HG02642 (cell line): ENCODE results near the gene KATNAL2.
A peak's percentile ranks its signal among the peaks of the same experiment; 100 is the strongest.

Experiments
- ATAC-seq: cut with Tn5 transposase; IDR thresholded peaks from one replicate; pipeline ENCODE4 v1.9.1; 2021; ENCODE audit warnings: mild to moderate bottlenecking; ENCODE audit not compliant: unreplicated experiment, poor library complexity

Gene KATNAL2, protein sequence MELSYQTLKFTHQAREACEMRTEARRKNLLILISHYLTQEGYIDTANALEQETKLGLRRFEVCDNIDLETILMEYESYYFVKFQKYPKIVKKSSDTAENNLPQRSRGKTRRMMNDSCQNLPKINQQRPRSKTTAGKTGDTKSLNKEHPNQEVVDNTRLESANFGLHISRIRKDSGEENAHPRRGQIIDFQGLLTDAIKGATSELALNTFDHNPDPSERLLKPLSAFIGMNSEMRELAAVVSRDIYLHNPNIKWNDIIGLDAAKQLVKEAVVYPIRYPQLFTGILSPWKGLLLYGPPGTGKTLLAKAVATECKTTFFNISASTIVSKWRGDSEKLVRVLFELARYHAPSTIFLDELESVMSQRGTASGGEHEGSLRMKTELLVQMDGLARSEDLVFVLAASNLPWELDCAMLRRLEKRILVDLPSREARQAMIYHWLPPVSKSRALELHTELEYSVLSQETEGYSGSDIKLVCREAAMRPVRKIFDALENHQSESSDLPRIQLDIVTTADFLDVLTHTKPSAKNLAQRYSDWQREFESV

DNA sequence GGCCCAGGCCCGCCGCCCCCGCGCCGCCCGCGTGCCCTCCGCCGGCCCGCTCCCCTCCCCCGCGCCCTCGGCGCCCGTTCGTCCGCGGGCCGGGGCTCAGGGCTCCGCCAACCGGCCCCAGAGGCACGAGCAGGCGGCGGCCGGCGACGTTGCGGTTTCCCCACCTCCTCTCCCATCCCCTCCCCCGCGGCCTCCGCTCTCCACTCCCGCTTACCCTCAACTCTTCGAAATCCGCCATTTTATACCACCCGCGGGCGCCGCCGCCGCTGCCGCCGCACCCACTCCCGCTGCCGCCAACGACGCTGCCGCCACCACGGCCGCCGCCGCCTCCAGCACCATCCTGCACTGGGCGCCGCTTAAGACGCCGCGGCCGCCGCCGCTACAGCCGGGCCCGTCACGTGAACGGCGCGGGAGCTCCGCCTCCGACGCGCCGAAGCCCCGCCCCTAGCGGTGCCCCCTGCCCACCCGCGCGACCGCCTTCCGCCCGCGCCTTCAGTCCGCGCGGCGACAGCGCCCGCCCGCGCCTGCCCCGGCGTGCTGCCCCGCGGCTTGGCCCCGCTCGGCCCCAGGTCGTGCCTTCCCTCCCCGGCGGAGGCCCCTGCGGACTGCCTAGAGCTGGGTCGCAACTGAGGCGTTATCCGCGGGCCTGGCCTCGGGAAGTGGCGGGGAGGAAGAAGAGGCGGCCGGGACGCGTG, at the start of gene KATNAL2, which contains the start of gene PIAS2:
Gene KATNAL2 (plus strand): TSS at position 495 of the 695 bp plus-strand sequence. CDS start 29,271 bp downstream, outside the sequence.
Gene PIAS2 (minus strand): TSS at position 400 of the 695 bp plus-strand sequence. CDS start 162 bp downstream, at position 238.
- ATAC-seq: peak; percentile 94

DNA sequence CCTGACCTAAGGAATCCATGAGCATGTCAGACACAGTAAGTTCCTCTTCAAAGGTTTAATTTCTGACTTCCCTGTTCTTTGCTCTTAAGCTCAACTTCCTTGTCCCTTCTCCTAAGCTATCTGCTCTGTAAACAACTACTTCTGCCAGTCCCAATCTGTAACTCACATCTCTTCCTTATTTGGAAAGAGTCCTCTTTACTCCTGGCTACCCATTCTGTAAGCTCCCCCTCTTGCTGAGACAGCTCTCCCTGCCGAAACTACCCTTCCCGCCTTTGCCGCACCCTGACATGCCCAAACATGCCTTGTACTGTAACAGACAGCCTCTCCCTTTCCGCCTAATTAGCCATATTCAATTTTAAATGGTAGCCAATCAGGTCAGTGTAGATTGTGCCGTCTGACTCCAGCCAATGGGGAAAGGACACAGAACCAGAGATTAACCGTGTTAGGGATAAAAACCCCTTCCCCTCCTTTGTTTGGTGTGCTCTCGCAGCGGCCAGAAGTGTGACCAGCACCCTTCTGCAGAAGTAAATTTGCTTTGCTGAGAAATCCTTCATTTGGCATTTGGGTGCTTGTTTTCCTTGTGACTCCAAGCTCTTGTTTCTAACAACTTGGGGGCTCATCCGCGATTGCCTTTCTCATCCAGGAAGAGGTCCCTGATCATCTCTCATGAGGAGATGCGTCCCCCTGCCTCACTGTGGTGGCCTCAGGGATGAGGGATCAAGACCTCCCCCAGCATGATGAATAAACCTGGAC, 49.1 kb upstream of the KATNAL2 start:
- ATAC-seq: no peak

DNA sequence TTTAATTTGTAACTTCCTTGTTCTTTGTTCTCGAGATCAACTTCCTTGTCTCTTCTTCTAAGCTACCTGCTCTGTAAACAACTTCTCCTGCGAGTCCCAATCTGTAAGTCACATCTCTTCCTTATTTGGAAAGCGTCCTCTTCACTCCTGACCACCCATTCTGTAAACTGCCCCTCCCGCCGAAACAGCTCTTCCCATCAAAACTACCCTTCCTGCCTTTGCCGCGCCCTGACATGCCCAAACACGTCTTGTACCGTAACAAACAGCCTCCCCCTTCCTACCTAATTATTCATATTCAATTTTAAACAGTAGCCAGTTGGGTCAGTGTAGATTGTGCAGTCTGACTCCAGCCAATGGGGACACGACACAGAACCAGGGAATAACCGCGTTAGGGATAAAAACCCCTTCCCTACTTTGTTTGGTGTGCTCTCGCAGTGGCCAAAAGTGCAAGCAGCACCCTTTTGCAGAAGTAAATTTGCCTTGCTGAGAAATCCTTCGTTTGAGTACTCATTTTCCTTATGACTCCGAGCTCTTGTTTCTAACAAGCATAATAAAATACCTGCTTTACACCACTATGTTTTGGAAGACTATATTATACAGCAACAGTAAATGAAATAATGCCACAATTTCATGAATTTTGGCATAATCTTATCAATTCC, 39.9 kb upstream of the KATNAL2 start:
- ATAC-seq: no peak

DNA sequence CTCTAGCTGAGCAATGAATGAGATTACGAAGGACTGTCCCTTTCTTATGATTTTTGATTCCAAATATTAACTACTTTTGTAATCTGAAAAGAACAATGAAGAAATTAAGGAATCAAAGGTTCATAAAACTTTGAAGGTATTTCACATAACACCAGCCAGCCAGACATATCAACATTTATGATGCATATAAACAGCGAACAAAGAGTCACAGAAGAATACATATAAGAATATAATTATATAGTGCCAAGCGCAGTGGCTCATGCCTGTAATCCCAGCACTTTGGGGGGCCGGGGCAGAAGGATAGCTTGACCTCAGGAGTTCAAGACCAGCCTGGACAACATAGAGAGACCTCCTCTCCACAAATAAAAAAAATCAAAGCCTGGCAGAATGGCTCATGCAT, 34.2 kb upstream of the KATNAL2 start:
- no peak for ATAC-seq

DNA sequence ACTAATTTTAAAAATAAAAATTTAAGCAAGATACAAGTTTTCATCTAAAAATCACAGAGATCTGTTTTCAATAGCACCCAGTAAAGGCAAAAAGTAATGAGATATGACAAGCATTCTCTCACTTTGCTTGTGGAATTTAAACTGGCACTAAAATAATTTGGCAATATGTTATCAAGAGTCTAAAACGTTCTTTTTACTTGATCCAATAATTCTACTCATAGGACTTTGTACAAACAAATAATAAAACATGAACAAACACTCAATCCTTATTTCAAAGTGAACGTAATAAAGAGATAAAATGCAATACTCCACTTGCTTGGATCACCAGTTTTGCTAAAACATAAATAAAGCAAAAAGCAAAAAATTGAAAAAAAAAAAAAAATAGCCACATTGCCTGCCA, 30.5 kb upstream of the KATNAL2 start:
- ATAC-seq: no peak

DNA sequence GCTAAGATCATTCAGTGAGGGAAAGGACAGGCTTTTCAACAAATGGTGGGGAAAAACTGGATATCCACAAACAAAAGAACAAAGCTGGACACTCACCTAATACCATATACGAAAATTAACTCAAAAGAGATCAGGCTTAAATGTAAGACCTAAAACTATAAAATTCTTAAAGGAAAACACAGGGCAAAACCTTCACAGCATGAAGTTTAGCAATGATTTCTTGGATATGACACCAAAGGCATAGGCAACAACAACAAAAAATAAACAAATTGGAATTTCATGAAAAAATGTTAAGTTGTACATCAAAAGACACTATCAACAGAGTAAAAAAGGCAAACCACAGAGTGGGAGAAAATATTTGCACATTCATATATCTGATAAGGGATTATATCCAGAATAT, 28.4 kb upstream of the KATNAL2 start:
- ATAC-seq: no peak

DNA sequence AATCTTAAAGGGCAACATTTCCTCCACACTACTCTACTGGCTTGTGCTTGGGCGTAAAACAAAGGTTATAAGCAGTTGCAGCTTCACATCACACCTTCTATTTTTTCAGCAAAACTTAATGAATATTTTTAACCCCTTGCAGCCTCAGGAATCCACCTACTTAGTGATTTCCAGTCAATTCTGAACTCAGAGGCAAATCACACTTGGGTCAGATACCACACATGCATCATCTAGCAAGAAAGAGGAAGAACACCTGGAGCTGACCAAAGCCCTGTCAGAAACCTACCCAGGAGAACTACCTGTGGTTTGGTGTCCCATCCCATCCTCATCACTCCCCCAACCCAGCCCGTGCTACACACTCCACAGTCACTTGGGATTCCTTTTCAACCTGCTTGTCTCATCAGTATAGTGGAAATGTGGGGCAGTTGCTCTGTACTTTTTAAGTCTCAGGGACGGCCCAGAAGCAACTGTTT, 25.6 kb upstream of the KATNAL2 start:
- peak; percentile 85 for ATAC-seq

DNA sequence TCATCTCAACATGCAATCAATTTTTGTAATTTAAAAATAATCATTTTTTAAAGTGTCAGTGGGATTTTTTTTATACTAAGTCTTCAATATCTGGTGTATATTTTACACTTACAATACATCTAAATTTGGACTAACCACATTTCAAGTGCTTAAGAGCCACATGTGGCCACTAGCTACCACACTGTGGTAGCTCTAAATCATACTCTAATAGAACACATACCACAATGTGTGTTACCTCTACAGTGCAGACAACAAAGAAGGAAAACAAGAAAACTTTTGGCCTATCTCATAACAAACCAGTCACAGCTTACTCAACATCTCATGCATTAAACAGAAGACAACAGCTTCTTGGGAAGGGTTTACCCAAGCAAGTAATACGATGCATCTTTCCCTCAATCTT, 24.6 kb upstream of the KATNAL2 start:
- peak; percentile 42 for ATAC-seq

DNA sequence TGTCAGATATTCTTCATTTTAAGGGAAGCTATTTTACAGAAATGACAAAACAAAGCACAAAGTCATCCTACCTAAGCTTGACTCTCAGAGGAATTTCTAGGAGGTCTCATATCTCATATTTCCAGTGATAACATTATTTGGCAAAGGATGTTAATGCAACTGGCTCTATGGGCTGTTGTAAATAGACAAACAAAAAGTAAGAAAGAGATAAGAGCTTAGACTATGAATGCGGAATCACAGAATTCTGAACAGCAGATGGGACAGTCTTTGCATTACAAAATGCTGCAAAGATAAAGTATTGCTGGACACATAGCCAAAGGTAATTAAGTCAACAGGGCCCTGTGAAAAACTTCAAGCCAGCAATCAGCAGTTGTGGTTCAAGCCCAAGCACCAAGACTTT, 24.0 kb upstream of the KATNAL2 start:
- no peak for ATAC-seq

DNA sequence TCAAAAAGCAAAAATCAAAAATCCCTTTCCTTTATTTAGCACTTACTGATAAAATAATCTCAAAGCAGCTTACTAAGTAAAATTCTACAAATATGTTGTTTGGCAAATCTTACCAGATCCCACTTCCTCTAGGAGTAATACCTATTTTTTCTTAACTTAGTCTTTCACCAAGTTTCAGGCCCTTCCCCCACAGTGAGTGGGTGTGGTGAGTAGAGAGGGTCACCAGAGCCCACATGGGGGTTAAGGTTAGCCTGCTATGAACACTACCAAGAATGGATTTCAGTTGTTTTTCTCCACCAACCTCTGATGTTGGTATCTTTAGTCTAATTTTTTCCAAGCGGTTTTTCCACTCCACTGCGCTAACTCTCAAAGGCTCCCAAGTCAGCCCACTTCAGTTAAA, 23.3 kb upstream of the KATNAL2 start:
- ATAC-seq: no peak

DNA sequence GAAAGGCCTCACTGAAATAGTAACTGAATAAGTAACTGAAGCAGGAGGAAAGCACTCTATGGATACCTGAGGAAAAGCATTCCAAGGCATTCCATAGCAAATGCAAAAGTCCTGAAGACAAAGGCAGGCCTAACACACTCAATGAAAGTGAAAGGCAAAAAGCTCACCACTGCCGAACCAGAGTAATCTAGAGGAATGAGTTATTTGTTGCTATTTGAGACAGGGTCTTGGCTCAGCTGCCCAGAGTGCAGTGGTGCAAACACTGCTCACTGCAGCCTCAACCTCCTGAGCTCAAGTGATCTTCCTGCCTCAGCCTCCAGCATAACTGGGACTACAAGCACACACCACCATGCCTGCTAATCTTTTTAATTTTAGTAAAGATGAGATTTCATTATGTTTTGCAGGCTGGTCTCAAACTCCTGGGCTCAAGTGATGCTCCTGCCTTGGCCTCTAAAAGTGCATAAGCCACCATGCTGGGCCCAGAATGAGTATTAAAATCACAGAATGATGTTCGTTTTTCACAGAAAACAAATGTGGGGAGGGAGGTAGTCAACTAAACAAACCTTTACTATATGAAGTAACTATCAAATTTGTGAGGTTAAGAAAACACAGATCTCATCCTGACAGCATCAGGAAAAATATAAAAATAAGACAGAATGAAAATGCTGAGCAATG, 18.0 kb upstream of the KATNAL2 start:
- peak; percentile 86 for ATAC-seq

DNA sequence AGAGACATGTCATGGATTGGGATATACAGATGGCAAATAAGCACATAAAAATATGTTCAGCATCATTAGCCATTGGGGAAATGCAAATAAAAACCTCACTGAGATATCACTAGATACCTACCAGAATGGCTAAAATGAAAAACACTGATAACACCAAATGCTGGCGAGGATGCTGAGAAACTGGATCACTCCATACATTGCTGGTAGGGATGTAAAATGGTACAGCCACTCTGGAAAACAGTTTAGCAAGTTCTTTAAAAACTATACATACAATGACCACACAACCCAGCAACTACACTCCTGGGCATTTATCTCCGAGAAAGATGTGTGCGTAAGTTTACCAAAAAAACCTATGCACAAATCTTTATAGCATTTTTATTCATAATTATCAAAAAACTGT, 14.0 kb upstream of the KATNAL2 start:
- no peak for ATAC-seq

DNA sequence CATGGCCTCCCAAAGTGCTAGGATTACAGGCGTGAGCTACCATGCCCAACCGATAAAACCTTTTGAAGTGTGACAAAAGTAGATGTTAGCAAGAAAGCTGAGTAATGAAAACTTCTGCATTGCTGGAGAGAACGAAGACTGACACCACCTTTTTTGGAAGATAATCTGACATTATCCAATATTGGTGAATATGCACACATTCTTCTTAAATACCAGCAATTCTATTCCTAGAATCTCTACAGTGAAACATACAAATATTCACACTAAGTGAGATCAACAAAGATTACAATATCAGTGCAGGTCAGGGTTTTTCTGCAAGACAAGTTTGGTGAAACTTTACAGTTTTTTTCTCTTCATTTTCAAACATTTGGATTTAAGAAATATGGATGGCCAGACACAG, 7.9 kb upstream of the KATNAL2 start:
- no peak for ATAC-seq

DNA sequence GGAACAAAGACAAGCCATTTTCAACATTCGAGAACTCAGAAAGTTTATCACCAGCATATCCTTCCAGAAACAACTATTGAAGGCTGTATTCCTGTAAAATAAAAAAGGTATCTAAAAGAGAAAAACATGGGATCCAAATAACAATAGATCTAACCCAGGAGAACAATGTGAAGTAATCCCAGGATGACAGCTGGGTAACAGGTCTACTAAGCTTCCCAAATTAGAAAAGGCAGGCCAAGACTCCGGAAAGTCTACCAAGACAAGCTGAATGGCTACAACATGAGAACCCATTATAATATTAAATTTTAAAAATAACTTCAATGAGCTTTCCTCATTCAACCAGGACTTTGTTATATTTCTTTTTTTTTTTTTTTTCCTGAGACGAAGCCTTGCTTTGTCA, 6.5 kb upstream of the KATNAL2 start:
- no peak for ATAC-seq

DNA sequence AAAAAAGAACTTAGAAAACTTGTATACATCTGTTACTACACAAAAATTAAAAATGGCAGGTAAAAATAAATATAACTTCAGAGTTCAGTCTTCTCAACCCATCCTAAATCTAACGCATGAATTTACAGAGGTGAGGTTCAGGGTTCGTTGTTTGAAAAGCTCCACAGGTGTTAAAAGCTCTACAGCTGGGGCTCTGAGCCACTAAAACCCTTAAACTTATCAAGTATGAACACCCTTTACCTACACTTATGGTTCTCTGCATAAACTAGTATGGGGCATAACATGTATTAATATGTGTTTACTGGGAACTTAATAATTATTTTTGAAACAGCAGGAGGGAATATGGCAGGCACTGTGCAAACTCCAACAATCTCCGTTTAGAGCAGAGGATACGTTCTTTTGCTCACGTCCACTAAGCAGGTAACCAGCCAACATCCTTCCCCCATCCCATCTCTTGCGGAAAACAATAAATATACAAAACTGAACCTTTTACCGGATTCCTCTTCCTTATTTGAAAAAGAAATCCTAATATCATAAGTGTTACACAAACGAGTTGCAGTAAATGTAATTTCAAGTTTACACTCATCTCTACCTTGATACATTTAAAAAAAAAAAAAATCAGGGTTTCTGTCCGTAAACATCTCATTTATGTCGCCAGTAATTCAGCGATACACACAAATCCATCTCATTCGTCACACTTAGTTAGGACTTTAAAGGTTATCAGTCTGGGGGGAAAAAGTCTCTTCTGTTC, 1.4 kb upstream of the KATNAL2 start:
- no peak for ATAC-seq

DNA sequence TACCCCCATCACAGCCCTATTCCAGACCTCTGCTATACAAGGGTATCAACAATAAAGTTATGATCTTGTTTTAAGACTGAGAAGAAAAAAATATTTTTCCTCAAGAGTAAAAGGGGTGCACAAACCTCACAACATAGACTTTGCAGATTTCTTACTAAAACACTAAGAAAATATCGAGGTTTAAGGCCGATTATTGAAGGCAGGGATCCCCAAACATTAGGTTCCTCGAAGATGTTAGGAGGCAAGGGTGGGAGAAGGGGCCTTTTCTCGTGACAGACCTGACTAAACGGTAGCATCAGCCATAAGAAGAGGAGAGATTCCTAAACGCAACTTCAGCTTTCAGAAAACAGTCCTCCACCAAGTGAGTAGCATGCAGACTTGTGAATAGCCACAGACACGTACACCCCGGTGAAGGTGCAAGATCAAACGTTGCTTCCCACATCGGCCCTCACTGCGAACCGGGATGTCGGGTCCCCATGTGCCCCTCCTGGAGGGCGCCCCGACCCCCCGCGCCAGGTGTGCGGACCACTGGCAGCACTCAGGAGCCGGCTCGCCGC, 773 bp upstream of the KATNAL2 start:
- ATAC-seq: no peak

DNA sequence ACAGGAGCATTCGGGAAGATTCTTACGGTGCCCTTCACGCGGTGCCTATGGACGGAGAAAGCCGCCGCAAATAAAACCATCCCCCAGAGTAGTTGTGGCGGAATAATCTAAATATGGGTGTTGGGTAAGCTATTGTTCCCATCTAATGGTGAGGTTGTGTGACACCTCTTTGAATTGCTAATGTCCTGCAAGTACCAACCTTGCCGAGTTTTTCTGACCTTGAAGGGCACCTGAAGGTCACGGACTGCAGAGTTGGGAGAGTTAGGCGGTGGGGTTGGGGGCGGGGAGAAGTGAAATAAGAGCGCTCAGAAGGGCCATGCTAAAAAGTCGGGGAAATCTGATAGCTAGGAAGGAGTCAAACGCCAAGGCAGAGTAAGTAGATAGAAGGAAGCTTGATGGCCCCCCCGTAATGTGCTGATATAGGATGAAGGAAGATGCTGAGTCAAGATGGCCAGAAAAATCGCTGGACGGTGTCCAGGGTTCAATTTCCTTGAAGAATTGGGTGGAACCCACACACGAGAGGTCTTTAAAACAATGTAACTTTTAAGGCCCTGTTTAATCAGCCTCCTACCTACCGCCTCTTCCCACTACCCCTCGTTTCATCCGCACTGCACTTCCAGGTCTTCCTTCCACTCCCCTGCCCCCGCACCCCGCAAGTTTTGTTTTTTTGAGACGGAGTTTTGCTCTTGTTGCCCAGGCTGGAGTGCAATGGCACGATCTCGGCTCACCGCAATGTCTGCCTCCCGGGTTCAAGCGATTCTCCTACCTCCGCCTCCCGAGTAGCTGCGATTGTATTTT, 600 bp downstream of the KATNAL2 start:
- peak; percentile 5 for ATAC-seq

DNA sequence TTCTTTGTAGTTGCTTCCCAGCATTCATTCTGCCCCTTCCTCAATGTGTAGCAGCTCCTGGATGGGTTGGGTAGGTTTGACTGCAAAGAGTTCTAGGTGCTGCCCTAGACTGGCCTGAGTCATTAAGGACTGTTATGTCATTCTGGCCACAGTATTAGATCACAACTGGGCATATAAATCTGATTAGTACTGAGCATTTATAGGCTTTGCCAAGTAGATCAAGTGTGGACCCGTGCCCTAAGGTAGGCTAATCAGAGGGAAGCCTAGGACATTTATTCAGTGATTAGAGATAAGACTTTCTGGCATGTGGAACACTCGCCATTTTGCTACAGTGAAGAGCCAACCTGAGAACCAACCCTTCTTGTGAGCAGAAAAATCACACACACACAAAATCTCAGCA, 2.7 kb downstream of the KATNAL2 start:
- ATAC-seq: no peak
